GM23338 (cell line): ENCODE results near the gene PELI1.
"Not testable (repeated sequence)": the region's sequence is repeated elsewhere in the genome, so short reads cannot be mapped to it uniquely, and the experiment has no call there.

Experiments
- EZH2 ChIP-seq: fragments of 200-600 bp; sonication (generic); IDR thresholded peaks from one replicate; pipeline ENCODE4 v1.8.0; 2017; ENCODE audit warnings: antibody characterized with exemption, mild to moderate bottlenecking, low read depth; ENCODE audit not compliant: unreplicated experiment
- EZH2phosphoT487 ChIP-seq: fragments of 200-600 bp; sonication (generic); IDR thresholded peaks from one replicate; pipeline ENCODE4 v1.8.1; 2018; ENCODE audit warnings: antibody characterized with exemption; ENCODE audit not compliant: unreplicated experiment
- TF ChIP-seq, protein P1 (sequence below): IDR thresholded peaks from 2 replicates; pipeline ENCODE4 v1.6.1; 2016; ENCODE audit warnings: antibody characterized with exemption
- TF ChIP-seq, protein P2 (sequence below), 2 experiments: fragments of 200-600 bp in 1 of 2; sonication (generic) in 1 of 2; conservative IDR thresholded peaks; 2 replicates each; pipeline versions ENCODE4 v1.5.1 to v1.6.1; 2016 to 2017; ENCODE audit warnings: antibody characterized with exemption in 2 of 2, low read depth in 2 of 2, mild to moderate bottlenecking in 2 of 2, moderate library complexity in 1 of 2
- TF ChIP-seq, protein P3 (sequence below): IDR thresholded peaks from one replicate; pipeline ENCODE4 v1.6.1; 2018; ENCODE audit warnings: antibody characterized with exemption; ENCODE audit not compliant: unreplicated experiment

DNA sequence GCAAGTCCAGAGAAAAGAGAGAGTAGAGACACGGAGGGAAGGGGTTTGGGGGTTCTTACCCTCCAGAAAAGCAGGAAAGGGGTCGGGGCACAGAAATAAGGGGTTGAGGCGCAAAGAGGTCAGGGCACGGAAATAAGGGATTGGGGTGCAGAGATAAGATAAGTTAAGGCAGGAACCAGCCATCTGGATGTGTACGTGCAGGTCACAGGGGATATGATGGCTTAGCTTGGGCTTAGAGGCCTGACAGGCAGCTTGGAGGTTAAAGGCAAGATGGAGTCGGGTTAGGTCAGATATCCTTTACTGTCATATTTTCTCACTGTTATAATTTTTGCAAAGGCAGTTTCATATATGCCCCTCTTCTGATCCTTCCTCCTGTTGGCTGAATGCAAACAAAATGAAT, 64.5 kb downstream of the PELI1 start:
- TF ChIP-seq, protein P1, sequence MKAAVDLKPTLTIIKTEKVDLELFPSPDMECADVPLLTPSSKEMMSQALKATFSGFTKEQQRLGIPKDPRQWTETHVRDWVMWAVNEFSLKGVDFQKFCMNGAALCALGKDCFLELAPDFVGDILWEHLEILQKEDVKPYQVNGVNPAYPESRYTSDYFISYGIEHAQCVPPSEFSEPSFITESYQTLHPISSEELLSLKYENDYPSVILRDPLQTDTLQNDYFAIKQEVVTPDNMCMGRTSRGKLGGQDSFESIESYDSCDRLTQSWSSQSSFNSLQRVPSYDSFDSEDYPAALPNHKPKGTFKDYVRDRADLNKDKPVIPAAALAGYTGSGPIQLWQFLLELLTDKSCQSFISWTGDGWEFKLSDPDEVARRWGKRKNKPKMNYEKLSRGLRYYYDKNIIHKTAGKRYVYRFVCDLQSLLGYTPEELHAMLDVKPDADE, result not testable (repeated sequence)
- TF ChIP-seq, protein P2, sequence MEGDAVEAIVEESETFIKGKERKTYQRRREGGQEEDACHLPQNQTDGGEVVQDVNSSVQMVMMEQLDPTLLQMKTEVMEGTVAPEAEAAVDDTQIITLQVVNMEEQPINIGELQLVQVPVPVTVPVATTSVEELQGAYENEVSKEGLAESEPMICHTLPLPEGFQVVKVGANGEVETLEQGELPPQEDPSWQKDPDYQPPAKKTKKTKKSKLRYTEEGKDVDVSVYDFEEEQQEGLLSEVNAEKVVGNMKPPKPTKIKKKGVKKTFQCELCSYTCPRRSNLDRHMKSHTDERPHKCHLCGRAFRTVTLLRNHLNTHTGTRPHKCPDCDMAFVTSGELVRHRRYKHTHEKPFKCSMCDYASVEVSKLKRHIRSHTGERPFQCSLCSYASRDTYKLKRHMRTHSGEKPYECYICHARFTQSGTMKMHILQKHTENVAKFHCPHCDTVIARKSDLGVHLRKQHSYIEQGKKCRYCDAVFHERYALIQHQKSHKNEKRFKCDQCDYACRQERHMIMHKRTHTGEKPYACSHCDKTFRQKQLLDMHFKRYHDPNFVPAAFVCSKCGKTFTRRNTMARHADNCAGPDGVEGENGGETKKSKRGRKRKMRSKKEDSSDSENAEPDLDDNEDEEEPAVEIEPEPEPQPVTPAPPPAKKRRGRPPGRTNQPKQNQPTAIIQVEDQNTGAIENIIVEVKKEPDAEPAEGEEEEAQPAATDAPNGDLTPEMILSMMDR (conservative IDR thresholded peaks at IDR 0.05; ENCODE audit: low read depth in 2 of 2), result not testable (repeated sequence)
- TF ChIP-seq, protein P3, sequence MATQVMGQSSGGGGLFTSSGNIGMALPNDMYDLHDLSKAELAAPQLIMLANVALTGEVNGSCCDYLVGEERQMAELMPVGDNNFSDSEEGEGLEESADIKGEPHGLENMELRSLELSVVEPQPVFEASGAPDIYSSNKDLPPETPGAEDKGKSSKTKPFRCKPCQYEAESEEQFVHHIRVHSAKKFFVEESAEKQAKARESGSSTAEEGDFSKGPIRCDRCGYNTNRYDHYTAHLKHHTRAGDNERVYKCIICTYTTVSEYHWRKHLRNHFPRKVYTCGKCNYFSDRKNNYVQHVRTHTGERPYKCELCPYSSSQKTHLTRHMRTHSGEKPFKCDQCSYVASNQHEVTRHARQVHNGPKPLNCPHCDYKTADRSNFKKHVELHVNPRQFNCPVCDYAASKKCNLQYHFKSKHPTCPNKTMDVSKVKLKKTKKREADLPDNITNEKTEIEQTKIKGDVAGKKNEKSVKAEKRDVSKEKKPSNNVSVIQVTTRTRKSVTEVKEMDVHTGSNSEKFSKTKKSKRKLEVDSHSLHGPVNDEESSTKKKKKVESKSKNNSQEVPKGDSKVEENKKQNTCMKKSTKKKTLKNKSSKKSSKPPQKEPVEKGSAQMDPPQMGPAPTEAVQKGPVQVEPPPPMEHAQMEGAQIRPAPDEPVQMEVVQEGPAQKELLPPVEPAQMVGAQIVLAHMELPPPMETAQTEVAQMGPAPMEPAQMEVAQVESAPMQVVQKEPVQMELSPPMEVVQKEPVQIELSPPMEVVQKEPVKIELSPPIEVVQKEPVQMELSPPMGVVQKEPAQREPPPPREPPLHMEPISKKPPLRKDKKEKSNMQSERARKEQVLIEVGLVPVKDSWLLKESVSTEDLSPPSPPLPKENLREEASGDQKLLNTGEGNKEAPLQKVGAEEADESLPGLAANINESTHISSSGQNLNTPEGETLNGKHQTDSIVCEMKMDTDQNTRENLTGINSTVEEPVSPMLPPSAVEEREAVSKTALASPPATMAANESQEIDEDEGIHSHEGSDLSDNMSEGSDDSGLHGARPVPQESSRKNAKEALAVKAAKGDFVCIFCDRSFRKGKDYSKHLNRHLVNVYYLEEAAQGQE, result not testable (repeated sequence)
- not testable (repeated sequence) for TF ChIP-seq EZH2phosphoT487, EZH2
